ENCODE measurements around the gene COG5. TPM values are rescaled to one million over a fixed set of nuclear protein-coding genes. Genes with fewer than 3 reads are reported as not detected.
A peak's percentile ranks its signal among the peaks of the same experiment; 100 is the strongest.

COG5 gene
- total RNA-seq, 1 donor from 2014 or later: 40.8 TPM

DNA sequence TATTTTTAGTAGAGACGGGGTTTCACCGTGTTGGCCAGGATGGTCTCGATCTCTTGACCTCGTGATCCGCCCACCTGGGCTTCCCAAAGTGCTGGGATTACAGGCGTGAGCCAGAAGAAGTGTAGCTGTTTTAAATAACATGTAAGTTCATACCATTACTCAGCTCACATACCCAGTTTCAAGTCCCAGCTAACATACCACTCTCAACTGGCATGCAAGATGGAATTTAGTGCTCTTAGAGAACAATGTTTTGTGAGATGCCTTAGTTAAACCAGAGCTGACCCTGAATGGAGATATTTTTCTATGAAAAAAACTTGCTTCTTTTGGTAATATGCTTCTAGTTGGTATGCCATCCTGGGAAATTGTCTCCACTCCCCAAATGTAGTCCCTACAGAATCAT is 357.6 kb downstream of the COG5 start:
- TF ChIP-seq, protein P1, sequence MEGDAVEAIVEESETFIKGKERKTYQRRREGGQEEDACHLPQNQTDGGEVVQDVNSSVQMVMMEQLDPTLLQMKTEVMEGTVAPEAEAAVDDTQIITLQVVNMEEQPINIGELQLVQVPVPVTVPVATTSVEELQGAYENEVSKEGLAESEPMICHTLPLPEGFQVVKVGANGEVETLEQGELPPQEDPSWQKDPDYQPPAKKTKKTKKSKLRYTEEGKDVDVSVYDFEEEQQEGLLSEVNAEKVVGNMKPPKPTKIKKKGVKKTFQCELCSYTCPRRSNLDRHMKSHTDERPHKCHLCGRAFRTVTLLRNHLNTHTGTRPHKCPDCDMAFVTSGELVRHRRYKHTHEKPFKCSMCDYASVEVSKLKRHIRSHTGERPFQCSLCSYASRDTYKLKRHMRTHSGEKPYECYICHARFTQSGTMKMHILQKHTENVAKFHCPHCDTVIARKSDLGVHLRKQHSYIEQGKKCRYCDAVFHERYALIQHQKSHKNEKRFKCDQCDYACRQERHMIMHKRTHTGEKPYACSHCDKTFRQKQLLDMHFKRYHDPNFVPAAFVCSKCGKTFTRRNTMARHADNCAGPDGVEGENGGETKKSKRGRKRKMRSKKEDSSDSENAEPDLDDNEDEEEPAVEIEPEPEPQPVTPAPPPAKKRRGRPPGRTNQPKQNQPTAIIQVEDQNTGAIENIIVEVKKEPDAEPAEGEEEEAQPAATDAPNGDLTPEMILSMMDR (IDR thresholded peaks at IDR 0.05; ENCODE audit: borderline replicate concordance): no peak
- H3K9me3 ChIP-seq (replicated peaks): no peaks in the 10 kb centered on the region
- no peak for DNase-seq
- H3K4me1 ChIP-seq: peaks cover 55% of the 10 kb centered on the region
- intact Hi-C loops (cut with micrococcal nuclease): loop anchor here (10.0 kb wide), 2 partner anchors 79 to 259 kb away; no protein-coding TSS in a partner anchor
- peaks cover 75% of the 10 kb centered on the region for H3K36me3 ChIP-seq
- H3K27ac ChIP-seq (replicated peaks): peak overlapping the region; percentile 87
- H3K27me3 ChIP-seq (ENCODE audit: low read depth): no peaks in the 10 kb centered on the region
- H3K4me3 ChIP-seq: no peak overlapping the region

DNA sequence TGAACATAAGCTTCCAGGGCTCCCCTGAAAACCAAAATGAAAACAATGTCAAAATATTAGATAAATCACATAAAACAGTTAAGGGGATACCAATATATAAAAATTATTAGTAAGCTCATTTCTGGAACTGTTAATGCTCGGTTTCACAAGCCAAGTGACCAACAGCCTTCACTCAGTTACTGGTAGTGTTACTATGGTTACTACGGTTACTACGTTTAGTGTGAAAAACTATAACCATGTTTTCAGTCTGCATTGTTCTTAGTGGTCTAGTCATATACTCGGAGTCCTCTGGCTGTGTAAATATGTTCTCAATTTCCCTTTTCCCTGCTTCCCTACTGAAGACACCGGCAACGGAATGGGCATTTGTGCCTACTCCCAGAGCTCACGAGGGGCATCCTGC is 360.1 kb downstream of the COG5 start:
- Histone ChIP-seq H3K9me3 (replicated peaks) (no peaks in the 10 kb centered on the region), H3K4me1 (peaks cover 42% of the 10 kb centered on the region), H3K27me3 (ENCODE audit: low read depth) (no peaks in the 10 kb centered on the region), H3K27ac (replicated peaks) (peak overlapping the region; percentile 67), H3K36me3 (peaks cover 85% of the 10 kb centered on the region), H3K4me3 (no peak overlapping the region)
- intact Hi-C loops (cut with micrococcal nuclease): loop anchor here (10.0 kb wide), 2 partner anchors 81 to 261 kb away; no protein-coding TSS in a partner anchor
- no peak for DNase-seq
- TF ChIP-seq, protein P1 (IDR thresholded peaks at IDR 0.05; ENCODE audit: borderline replicate concordance): no peak

DNA sequence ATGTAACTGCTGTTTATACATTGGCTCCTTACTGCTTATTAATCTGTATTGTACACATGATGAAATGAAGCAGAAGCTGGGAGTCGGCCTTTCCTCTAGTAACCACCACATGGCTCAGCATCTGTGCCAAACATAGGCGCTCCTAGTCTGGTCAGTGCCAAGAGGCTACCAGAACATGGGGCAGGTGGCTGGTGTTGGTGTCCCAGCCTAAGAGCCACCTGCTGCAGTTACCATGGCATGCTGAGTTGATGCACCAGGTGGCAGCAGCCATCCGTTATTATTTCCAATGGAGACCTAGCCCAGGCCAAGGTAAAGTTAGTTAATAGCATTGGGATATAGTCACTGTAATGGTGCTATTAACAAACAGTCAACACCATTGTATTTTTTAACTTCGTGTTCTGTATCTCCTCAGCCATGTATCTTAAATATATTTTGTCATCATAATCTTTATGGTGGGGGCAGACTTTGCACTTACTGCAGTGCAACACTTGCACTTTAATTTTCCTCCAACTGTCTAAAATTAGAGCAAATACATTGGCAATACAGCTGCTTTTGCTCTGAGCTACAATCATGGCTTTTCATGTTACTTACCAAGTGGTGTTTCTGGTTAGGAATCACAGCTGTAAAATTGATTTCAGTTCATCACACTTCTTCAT is 361.8 kb downstream of the COG5 start:
- Histone ChIP-seq H3K27me3 (ENCODE audit: low read depth) (no peaks in the 10 kb centered on the region), H3K4me1 (peaks cover 25% of the 10 kb centered on the region), H3K4me3 (no peak overlapping the region), H3K9me3 (replicated peaks) (no peaks in the 10 kb centered on the region), H3K36me3 (peaks cover 94% of the 10 kb centered on the region), H3K27ac (replicated peaks) (peak overlapping the region; percentile 67)
- DNase-seq: peak; percentile 60
- intact Hi-C loops (cut with micrococcal nuclease): loop anchor here (10.0 kb wide), 2 partner anchors 83 to 263 kb away; no protein-coding TSS in a partner anchor
- TF ChIP-seq, protein P1 (IDR thresholded peaks at IDR 0.05; ENCODE audit: borderline replicate concordance): peak; percentile 71

DNA sequence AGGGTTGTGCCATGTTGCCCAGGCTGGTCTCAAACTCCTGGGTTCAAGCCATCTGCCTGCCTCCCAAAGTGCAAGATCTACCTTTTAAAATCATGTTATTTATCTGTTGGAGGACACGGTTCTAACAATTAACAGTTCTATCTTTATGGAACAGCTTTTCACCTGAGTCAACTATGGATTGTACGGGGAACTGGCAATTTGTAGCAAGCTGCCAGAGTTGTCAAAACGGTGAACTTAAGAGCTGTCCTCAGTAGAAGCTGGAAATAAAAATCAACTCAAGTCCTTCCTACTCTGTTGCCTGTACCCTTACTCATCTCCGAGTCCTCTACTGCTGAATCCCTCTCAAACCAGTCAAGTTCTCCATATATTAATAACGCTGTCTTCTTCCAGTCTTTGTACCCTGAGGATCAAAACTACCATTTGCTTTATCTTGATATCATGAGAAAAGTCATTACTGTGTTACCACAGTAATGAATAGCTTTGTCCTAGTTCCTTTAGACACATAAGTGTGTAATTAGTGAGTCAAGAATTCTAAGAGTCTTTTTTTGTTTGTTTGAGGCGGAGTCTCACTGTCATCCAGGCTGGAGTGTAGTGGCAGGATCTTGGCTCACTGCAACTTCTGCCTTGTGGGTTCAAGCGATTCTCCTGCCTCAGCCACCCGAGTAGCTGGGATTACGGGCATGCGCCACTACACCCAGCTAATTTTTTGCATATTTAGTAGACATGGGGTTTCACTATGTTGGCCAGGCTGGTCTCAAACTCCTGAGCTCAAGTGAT is 366.7 kb downstream of the COG5 start:
- TF ChIP-seq, protein P1 (IDR thresholded peaks at IDR 0.05; ENCODE audit: borderline replicate concordance): no peak
- intact Hi-C loops (cut with micrococcal nuclease): no loop called here
- Histone ChIP-seq H3K4me1 (peaks cover 25% of the 10 kb centered on the region), H3K4me3 (no peak overlapping the region), H3K27ac (replicated peaks) (no peak overlapping the region), H3K9me3 (replicated peaks) (no peaks in the 10 kb centered on the region), H3K27me3 (ENCODE audit: low read depth) (no peaks in the 10 kb centered on the region), H3K36me3 (peaks cover 84% of the 10 kb centered on the region)
- no peak for DNase-seq

DNA sequence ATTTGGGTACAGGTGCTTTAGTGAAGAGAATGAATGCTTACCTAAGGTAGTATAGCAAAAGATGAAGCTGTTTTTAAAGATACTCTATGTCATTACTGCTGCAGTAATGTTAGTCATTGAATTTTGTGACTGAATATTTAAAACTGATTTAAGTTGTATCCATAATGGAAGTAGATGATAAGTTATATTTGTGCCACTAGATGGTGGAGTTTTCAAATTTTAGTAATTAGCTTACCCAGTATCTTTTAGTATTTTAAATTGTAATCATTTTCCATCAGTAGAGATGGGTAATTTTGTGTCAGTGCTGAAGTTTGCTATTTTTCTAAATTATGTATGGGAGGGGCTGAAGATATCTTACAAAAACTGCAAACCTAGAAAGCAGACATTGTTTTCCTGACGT is 369.7 kb downstream of the COG5 start:
- DNase-seq: no peak
- peaks cover 84% of the 10 kb centered on the region for H3K36me3 ChIP-seq
- peaks cover 20% of the 10 kb centered on the region for H3K4me1 ChIP-seq
- H3K27ac ChIP-seq (replicated peaks): peak overlapping the region; percentile 38
- TF ChIP-seq, protein P1 (IDR thresholded peaks at IDR 0.05; ENCODE audit: borderline replicate concordance): peak; percentile 20
- H3K4me3 ChIP-seq: no peak overlapping the region
- intact Hi-C loops (cut with micrococcal nuclease): no loop called here
- no peaks in the 10 kb centered on the region for H3K9me3 ChIP-seq (replicated peaks)
- no peaks in the 10 kb centered on the region for H3K27me3 ChIP-seq (ENCODE audit: low read depth)
